ENCODE data around the gene CCDC200.
"Not testable (repeated sequence)": the region's sequence is repeated elsewhere in the genome, so short reads cannot be mapped to it uniquely, and the experiment has no call there.

The CCDC200 gene

GRCh38 chr17:43228020-43228782, at the start of gene CCDC200:
TSS of gene CCDC200 (minus strand) at chr17:43228623. CDS start at chr17:43228554, 69 bp downstream.
- not testable (repeated sequence) for DNase-seq (ENCODE audit: low read depth in 2 of 2)

GRCh38 chr17:43272914-43273313, 44.5 kb upstream of the CCDC200 start:
- DNase-seq (ENCODE audit: low read depth in 2 of 2), result not testable (repeated sequence)

GRCh38 chr17:43272483-43272882, 44.1 kb upstream of the CCDC200 start:
- not testable (repeated sequence) for DNase-seq (ENCODE audit: low read depth in 2 of 2)

- DNase-seq (ENCODE audit: low read depth in 2 of 2), result not testable (repeated sequence)
Measured at GRCh38 chr17:43270552-43271504, 42.4 kb upstream of the CCDC200 start.

- DNase-seq (ENCODE audit: low read depth in 2 of 2), result not testable (repeated sequence)
Measured at GRCh38 chr17:43246456-43246855, 18.0 kb upstream of the CCDC200 start.

- DNase-seq (ENCODE audit: low read depth in 2 of 2), result not testable (repeated sequence)
Measured at GRCh38 chr17:43240596-43241352, 12.4 kb upstream of the CCDC200 start.

- not testable (repeated sequence) for DNase-seq (ENCODE audit: low read depth in 2 of 2)
Measured at GRCh38 chr17:43239597-43239996, 11.2 kb upstream of the CCDC200 start.

GRCh38 chr17:43233877-43234276, 5.5 kb upstream of the CCDC200 start, which contains the start of gene RNU2-1:
TSS of gene RNU2-1 (minus strand) at chr17:43233977.
- DNase-seq (ENCODE audit: low read depth in 2 of 2), result not testable (repeated sequence)

GRCh38 chr17:43233263-43233662, 4.8 kb upstream of the CCDC200 start:
- not testable (repeated sequence) for DNase-seq (ENCODE audit: low read depth in 2 of 2)

- not testable (repeated sequence) for DNase-seq (ENCODE audit: low read depth in 2 of 2)
Measured at GRCh38 chr17:43232021-43232699, 3.7 kb upstream of the CCDC200 start.

- DNase-seq (ENCODE audit: low read depth in 2 of 2), result not testable (repeated sequence)
Measured at GRCh38 chr17:43231205-43232020, 3.0 kb upstream of the CCDC200 start.

GRCh38 chr17:43226393-43226792, 2.0 kb downstream of the CCDC200 start:
- no peak for DNase-seq (ENCODE audit: low read depth in 2 of 2)

GRCh38 chr17:43224146-43224705, 4.2 kb downstream of the CCDC200 start:
- no peak for DNase-seq (ENCODE audit: low read depth in 2 of 2)

GRCh38 chr17:43220511-43221125, 7.8 kb downstream of the CCDC200 start:
- no peak for DNase-seq (ENCODE audit: low read depth in 2 of 2)

GRCh38 chr17:43219746-43220380, 8.6 kb downstream of the CCDC200 start:
- no peak for DNase-seq (ENCODE audit: low read depth in 2 of 2)

GRCh38 chr17:43219001-43219400, 9.4 kb downstream of the CCDC200 start:
- DNase-seq (ENCODE audit: low read depth in 2 of 2), result no peak

- no peak for DNase-seq (ENCODE audit: low read depth in 2 of 2)
Measured at GRCh38 chr17:43217614-43218087, 10.8 kb downstream of the CCDC200 start.

- no peak for DNase-seq (ENCODE audit: low read depth in 2 of 2)
Measured at GRCh38 chr17:43216762-43217613, 11.4 kb downstream of the CCDC200 start.

Data from stimulated activated CD8-positive, alpha-beta memory T cell treated with anti-CD3 and anti-CD28 coated beads, Interleukin-2, amount 100 ng/mL, for 48 hours (primary cell).